ENCODE data around the gene DLGAP1.
A peak's percentile ranks its signal among the peaks of the same experiment; 100 is the strongest.

DLGAP1 gene

DNA sequence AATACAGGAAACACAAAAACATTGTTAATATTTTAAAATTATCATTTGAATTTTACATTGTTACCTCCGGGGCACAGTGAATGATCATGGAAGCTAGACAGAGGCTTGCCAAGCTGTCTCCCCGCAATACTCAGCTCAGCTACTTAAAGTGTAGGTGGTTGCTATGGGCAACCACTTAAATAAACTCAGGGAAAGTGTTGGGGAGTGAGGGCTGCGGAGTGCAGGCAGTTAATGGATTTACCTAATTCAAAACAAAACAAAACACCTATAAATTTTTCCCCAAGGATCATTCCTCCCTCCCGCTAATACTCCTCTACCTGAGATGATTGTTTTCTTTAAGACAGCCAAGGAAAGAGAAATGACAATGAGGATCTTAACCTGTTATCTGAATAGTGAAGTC lies 655.6 kb downstream of the DLGAP1 start:
- peak; percentile 65 for DNase-seq

DNA sequence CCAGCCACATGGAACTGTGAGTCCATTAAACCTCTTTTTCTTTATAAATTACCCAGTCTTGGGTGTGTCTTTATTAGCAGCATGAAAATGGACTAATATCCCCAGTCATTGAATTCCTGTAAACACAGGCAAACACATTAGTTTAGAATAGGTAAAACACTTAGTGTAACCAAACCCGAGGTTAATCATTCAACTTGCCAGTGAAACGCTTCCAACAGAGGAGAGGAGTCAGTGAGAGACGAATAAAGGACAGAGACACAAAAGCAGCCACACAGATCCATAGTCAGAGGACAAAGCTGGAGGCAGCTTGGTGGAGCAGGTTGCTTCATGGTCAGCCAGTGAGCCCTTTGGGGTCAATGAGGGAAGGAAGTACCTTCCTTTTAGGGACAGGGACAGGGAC lies 657.1 kb downstream of the DLGAP1 start:
- DNase-seq, result no peak

DNA sequence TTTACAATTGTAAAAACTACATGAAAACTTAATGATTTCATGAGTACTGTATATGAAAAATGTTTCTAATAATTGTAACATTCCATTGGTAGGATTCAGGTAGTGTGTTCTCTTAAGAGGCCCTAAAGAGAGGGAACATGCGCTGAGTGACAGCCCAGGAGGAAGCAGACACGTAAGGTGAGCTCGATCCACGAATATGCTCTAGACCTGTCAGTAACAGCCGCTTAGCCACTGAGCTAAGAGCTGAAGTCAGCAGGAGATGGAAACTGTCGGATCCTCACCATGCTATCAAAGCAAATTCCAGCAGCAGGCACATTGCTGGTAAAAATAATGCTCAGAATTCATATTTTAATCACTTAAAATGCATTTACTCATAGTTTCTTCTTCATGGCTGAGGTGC lies 658.7 kb downstream of the DLGAP1 start:
- no peak for DNase-seq

GRCh38 chr18:3794537-3795348 lies 660.4 kb downstream of the DLGAP1 start:
- DNase-seq, result no peak

GRCh38 chr18:3793545-3793944 lies 661.6 kb downstream of the DLGAP1 start:
- no peak for DNase-seq

DNA sequence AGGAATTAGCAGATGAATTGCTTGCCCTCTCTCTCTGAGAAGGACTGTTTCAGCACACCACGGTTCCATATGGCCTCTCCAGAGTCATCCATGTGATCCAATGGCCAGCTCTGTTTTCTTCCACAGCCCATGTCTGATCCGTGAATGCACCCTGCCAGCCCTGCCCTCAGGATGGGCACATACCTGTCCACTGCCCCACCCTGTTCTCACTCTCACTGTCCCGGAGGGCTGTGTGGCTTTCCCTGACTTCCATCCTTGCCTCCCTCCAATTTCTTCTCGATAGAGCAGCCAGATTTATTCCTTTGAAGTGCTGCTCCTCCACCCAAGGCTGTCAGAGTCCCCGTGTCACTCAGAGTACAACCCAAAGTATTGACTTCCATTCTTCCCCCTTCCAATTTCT lies 662.0 kb downstream of the DLGAP1 start:
- no peak for DNase-seq

- DNase-seq, result no peak
Observed at GRCh38 chr18:3792711-3793110, 662.4 kb downstream of the DLGAP1 start.

- DNase-seq, result peak; percentile 24
Observed at GRCh38 chr18:3791238-3791637, 663.9 kb downstream of the DLGAP1 start.

GRCh38 chr18:3790703-3791102 lies 664.4 kb downstream of the DLGAP1 start:
- peak; percentile 30 for DNase-seq

GRCh38 chr18:3789525-3789924 lies 665.6 kb downstream of the DLGAP1 start:
- no peak for DNase-seq

GRCh38 chr18:3784949-3785348 lies 670.2 kb downstream of the DLGAP1 start:
- DNase-seq, result no peak

DNA sequence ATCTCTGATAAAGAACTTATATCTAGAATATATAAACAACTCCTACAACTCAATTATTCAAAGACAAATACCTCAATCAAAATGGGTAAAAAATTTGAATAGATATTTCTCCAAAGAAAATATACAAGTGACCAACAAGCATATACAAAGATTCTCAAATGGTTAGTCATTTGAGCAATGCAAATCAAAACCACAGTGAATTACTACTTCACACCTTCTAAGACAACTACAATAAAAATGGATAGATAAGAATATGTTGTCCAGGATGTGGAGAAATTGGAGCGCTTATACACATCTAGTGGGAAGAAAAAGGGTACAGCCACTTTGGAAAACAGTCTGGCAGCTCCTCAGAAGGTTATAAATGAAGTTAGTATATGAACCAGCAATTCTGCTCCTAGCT lies 672.2 kb downstream of the DLGAP1 start:
- DNase-seq, result no peak

DNA sequence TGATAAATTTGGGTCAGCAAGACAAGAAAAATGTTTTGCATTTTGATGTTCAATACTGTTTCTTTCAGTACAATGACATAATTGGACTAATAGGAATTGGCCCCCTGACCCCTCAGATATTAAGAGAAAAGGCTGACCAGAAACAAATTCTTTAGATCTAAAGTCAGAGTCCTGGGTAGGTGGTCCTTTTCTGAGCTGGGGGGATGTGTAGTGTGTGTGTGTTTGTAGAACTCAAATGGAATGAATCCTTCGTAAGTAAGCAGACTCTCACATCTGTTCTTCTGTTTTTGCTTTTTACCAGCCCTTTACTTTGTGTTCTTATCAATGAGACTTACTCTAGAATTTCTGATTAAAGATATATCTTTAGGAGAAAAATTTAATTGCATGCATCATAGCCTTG lies 677.4 kb downstream of the DLGAP1 start:
- DNase-seq, result no peak

DNA sequence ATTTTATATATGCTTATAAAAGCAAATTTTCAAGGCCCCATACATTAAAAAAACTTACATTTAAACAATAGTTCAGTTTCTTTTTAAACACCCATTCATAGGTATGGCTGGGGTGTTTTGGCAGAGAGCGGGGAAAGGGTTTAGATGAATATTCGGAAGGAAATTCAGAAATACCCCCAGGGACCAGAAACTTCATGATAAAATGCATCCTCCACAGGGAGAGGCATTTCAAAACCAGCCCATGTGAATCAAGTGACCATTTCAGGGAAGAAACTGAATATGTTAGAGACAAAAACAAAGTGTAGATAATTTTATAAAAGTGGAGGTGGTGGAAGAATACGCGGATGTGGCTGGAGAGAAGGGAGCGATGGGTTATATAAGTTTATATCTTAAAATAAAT lies 678.0 kb downstream of the DLGAP1 start:
- no peak for DNase-seq

- DNase-seq, result no peak
Observed at GRCh38 chr18:3775996-3776395, 679.1 kb downstream of the DLGAP1 start.

DNA sequence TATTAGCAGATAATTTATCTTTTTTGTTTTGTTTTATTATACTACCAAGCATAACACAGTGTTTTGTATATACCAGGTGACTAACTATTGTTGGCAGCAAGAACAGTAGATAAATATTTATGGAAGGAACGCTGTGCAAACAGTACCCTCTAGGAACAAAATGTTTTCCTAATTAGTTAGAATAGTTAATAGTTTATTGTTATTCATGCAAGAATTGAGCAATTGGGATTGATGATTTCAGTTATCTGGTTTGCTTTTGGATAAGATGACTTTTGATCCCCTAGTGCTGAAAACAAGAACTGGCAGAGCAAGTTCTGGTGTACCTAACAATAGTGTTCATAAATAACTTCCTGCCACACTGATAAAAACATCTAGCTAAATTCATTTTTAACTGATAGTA lies 681.8 kb downstream of the DLGAP1 start:
- no peak for DNase-seq

GRCh38 chr18:3771121-3771971 lies 683.8 kb downstream of the DLGAP1 start:
- DNase-seq, result peak; percentile 45

- no peak for DNase-seq
Observed at GRCh38 chr18:3761266-3761665, 693.8 kb downstream of the DLGAP1 start.

DNA sequence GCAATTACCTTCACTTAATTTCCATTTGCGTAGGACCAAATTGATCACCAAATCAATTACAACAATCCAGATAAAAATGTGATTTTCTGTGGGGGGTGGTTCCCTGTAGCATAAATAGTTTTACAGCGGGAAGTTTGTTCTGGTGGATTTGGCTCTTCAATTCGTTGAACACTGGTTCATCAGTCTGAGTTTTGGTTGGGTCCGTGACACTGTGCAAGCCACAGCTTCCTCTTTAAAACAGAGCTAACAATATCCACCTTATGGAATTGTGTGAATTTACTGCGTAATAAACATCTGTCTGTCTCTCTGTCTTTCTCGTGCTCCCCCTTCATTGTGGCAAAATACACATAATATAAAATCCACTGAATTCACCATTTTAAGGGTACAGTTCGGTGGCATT lies 694.4 kb downstream of the DLGAP1 start:
- no peak for DNase-seq

DNA sequence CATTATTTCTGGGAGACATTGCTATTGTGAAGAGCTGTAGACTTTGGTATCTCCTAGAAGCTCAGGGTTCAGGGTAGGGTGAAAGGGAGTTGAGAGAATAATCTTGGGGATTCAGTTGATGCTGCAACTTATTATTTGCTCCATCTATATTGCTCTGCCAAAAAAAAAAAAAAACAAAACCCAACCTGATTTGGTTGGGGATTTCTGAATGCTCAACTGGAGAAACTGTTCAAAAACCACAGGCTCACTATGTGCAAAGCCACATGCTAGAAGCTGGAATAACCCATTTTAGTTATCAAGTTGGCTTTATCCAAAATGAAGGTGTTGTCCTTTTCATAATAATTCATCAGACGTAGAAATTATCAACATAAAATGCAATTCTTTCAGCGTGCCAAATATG lies 696.0 kb downstream of the DLGAP1 start:
- no peak for DNase-seq

DNA sequence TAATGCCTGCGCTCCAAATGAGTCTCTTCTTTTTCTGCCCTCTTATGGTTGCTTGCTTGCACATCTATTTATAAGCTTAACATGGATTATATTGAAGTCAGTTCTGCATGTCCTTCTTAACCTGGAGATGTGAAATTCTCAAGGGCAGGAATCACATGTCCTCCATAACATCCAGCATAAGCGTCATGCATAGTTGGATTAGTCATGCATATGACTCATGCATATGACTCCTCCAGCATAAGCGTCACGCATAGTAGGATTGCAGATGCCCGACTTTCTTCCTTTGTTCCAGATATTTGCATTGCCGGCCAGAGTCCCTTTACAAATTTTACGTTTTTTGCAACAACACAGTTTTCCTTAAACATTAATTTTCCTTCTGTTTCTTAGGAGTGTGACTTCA lies 696.6 kb downstream of the DLGAP1 start:
- DNase-seq, result no peak

GRCh38 chr18:3757361-3757760 lies 697.7 kb downstream of the DLGAP1 start:
- no peak for DNase-seq

DNA sequence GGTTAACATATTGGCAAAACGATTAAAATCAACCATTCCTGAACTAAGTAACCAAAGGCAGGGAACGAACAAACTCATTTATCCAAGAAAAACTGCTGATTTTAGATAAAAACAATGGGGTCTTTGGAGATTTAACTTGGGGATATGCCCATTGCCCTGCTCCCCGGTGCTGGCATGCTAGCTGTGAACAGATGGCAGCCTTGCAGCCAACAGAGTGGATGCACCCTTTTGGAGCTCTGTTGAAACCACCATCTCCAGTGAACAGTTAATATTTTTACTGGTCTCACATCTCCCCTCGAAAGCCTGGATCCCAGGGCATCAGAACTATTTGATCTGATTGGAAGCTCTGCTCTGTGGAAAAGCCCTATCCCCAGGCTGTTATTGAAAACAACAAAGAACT lies 702.0 kb downstream of the DLGAP1 start:
- no peak for DNase-seq

- DNase-seq, result no peak
Observed at GRCh38 chr18:3748086-3748485, 707.0 kb downstream of the DLGAP1 start.
